Measurements from ENCODE around the gene RNF225.
A peak's percentile ranks its signal among the peaks of the same experiment; 100 is the strongest.
"Not testable (repeated sequence)": the region's sequence is repeated elsewhere in the genome, so short reads cannot be mapped to it uniquely, and the experiment has no call there.

RNF225 gene

DNA sequence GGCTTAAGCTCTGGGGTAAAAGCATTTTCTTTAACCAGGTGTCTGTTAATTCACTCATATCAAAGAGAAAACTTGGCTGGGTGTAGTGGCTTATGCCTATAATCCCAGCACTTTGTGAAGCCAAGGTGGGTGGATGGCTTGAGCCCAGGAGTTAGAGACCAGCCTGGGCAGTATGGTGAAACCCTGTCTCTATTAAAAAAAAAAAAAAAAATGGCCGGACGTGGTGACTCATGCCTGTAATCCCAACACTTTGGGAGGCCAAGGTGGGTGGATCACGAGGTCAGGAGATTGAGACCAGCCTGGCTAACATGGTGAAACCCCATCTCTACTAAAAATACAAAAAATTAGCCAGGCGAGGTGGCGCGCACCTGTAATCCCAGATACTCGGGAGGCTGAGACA, 18.7 kb upstream of the RNF225 start:
- not testable (repeated sequence) for H3K9me3 Mint-ChIP-seq; H3K27ac Mint-ChIP-seq; H3K36me3 Mint-ChIP-seq (ENCODE audit: low read depth); H3K4me3 Mint-ChIP-seq; H3K27me3 Mint-ChIP-seq
- H3K4me1 Mint-ChIP-seq (ENCODE audit: low read depth): peaks cover 16% of the 10 kb centered on the region

GRCh38 chr19:58379246-58379645, 16.2 kb upstream of the RNF225 start:
- peak overlapping the region; percentile 99 for H3K27ac Mint-ChIP-seq
- peaks cover 18% of the 10 kb centered on the region for H3K4me1 Mint-ChIP-seq (ENCODE audit: low read depth)
- H3K4me3 Mint-ChIP-seq: peak overlapping the region; percentile 100
- H3K9me3 Mint-ChIP-seq: no peaks in the 10 kb centered on the region
- H3K27me3 Mint-ChIP-seq: no peaks in the 10 kb centered on the region
- H3K36me3 Mint-ChIP-seq (ENCODE audit: low read depth): peaks cover 4% of the 10 kb centered on the region

GRCh38 chr19:58380037-58380661, 15.3 kb upstream of the RNF225 start:
- Mint-ChIP-seq H3K4me1 (ENCODE audit: low read depth) (peaks cover 17% of the 10 kb centered on the region), H3K9me3 (no peaks in the 10 kb centered on the region), H3K36me3 (ENCODE audit: low read depth) (peaks cover 4% of the 10 kb centered on the region), H3K4me3 (peak overlapping the region; percentile 100), H3K27ac (peak overlapping the region; percentile 99), H3K27me3 (no peaks in the 10 kb centered on the region)

DNA sequence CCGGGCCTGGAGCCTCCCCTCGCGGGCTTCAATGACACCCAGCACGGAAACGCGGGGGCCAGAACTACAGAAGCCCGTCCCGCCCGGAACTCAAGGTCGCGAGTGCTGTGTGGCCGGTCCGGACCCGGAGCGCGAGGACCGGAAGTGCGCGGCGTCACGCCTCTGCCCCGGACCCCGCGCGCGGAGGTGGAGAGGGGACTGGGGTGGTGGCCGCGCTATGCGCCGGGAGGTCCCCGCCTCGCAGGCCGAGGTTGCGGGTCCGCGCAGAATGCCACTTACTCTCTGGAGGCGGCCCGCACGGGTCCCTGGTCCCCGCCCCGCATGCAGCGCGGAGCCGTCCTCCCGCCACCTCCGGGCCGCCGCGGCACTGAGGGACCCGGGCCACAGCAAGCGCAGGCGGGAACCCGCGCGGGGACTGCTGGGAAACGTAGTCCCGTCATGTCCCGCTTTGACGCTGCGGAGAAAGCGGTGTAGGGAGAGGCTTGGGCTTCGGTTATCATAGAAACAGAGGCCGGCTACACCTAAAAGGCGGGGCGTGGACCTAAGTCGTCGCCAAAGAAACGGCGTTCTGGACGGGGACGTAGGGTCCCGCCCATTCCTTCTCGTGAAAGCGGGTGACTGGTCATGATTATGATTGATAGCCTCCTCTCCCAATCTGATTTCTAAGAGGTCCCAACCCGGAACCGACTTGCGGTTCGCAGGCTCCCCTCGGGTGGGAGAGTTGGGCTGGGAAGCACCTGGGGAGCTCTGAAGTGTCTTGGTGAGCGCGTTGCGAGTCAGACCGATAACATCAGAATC, 14.6 kb upstream of the RNF225 start, which contains the start of gene ZNF837:
Gene ZNF837, minus strand, starts transcription at position 369 of the 798 bp plus-strand sequence. CDS start 11,698 bp downstream, outside the sequence.
- Mint-ChIP-seq H3K4me3 (peak within 1 kb of the TSS; percentile 100), H3K9me3 (no peaks in the 10 kb centered on the region), H3K27ac (peak within 1 kb of the TSS; percentile 99), H3K27me3 (no peaks in the 10 kb centered on the region), H3K36me3 (ENCODE audit: low read depth) (peaks cover 4% of the 10 kb centered on the region), H3K4me1 (ENCODE audit: low read depth) (peaks cover 23% of the 10 kb centered on the region)

- Mint-ChIP-seq H3K9me3 (no peaks in the 10 kb centered on the region), H3K4me1 (ENCODE audit: low read depth) (peaks cover 23% of the 10 kb centered on the region), H3K27me3 (no peaks in the 10 kb centered on the region), H3K4me3 (peak overlapping the region; percentile 100), H3K36me3 (ENCODE audit: low read depth) (peaks cover 4% of the 10 kb centered on the region), H3K27ac (peak overlapping the region; percentile 86)
These were observed 13.8 kb upstream of the RNF225 start for GRCh38 chr19:58381460-58382212.

GRCh38 chr19:58382997-58383603, 12.4 kb upstream of the RNF225 start:
- H3K27me3 Mint-ChIP-seq: no peaks in the 10 kb centered on the region
- peak overlapping the region; percentile 4 for H3K4me3 Mint-ChIP-seq
- H3K27ac Mint-ChIP-seq: no peak overlapping the region
- no peaks in the 10 kb centered on the region for H3K9me3 Mint-ChIP-seq
- peaks cover 37% of the 10 kb centered on the region for H3K4me1 Mint-ChIP-seq (ENCODE audit: low read depth)
- H3K36me3 Mint-ChIP-seq (ENCODE audit: low read depth): peaks cover 17% of the 10 kb centered on the region

DNA sequence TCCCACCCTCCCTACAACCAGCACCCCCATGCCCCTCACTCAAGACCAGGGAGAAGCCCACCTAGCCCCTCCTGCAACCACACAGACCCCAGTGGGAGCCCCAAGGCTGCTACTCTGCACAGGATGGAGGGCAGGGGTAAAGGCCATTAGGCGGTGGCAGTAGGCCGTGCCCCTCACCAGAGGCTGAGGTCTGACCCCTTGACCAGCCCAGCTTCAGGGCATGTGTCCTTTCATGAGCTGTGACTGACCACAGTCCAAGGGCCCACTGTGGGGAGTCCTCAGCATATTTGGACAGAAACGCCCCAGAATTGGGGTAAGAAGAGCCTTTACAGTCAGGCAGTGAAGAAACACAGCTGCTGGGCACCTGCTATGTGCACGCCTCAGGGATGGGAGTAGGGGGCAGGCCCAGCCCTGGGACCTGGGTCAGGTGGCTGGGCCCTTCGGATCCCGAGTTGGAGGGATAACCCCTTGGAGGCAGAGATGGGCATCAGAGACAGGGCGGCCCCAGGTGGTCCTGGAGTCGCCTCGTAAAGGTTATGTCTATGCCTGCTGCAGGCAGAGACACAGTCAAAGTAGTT, 10.1 kb upstream of the RNF225 start:
- Mint-ChIP-seq H3K4me1 (ENCODE audit: low read depth) (peaks cover 45% of the 10 kb centered on the region), H3K27ac (peak overlapping the region; percentile 97), H3K9me3 (no peaks in the 10 kb centered on the region), H3K36me3 (ENCODE audit: low read depth) (peaks cover 32% of the 10 kb centered on the region), H3K27me3 (no peaks in the 10 kb centered on the region), H3K4me3 (peak overlapping the region; percentile 97)

- H3K4me1 Mint-ChIP-seq (ENCODE audit: low read depth): peaks cover 50% of the 10 kb centered on the region
- H3K27ac Mint-ChIP-seq: peak overlapping the region; percentile 97
- H3K4me3 Mint-ChIP-seq: peak overlapping the region; percentile 97
- no peaks in the 10 kb centered on the region for H3K27me3 Mint-ChIP-seq
- H3K9me3 Mint-ChIP-seq: no peaks in the 10 kb centered on the region
- peaks cover 38% of the 10 kb centered on the region for H3K36me3 Mint-ChIP-seq (ENCODE audit: low read depth)
These were observed 9.4 kb upstream of the RNF225 start for GRCh38 chr19:58385891-58386575.

GRCh38 chr19:58386576-58387337, 8.7 kb upstream of the RNF225 start, which contains the start of gene RPS5:
RPS5 (plus strand) TSS chr19:58387269; CDS start chr19:58388138, 869 bp downstream.
- H3K4me3 Mint-ChIP-seq: peak within 1 kb of the TSS; percentile 97
- peaks cover 44% of the 10 kb centered on the region for H3K36me3 Mint-ChIP-seq (ENCODE audit: low read depth)
- H3K9me3 Mint-ChIP-seq: no peaks in the 10 kb centered on the region
- H3K27ac Mint-ChIP-seq: peak within 1 kb of the TSS; percentile 97
- H3K27me3 Mint-ChIP-seq: no peaks in the 10 kb centered on the region
- H3K4me1 Mint-ChIP-seq (ENCODE audit: low read depth): peaks cover 52% of the 10 kb centered on the region

DNA sequence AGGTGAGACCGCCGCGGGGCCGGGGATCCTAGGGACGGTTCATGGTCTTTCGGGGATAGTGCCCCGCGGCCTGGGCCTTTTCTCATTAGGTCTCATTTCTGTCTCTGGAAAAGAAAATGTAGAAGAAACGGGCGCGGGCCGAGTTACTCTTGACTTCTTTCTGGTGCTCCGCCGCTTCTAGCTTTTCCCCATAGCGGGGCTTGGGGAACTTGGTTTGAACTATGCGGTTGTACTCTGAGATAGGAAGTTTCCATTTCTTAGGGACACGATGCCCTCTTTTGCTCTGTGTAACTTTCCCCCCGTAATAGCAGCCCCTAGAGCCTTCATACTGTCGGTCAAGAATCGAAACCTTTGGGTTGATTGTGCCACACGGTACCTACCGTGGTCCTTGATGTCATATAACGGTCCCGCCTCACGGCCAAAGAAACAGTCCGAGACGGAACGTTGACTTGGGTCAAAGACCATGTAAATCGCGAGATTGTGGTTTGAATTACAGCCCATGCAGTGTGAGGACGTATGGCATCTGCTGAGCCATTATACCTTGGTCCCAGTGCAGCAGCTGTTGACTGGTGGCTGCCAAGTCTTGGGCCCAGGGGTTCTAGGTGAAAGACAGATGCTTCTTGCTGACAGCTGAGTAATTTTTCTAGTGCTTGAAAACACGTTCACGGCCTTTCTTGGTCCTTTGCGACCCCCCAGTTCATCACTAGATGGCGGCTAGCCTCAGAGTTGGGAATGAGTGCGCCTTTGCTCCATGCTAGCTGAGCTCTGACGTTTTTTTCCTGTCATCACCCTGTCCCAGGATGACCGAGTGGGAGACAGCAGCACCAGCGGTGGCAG, 7.9 kb upstream of the RNF225 start:
- peaks cover 50% of the 10 kb centered on the region for H3K36me3 Mint-ChIP-seq (ENCODE audit: low read depth)
- no peaks in the 10 kb centered on the region for H3K27me3 Mint-ChIP-seq
- H3K9me3 Mint-ChIP-seq: no peaks in the 10 kb centered on the region
- H3K4me3 Mint-ChIP-seq: peak overlapping the region; percentile 97
- H3K27ac Mint-ChIP-seq: peak overlapping the region; percentile 97
- H3K4me1 Mint-ChIP-seq (ENCODE audit: low read depth): peaks cover 51% of the 10 kb centered on the region

DNA sequence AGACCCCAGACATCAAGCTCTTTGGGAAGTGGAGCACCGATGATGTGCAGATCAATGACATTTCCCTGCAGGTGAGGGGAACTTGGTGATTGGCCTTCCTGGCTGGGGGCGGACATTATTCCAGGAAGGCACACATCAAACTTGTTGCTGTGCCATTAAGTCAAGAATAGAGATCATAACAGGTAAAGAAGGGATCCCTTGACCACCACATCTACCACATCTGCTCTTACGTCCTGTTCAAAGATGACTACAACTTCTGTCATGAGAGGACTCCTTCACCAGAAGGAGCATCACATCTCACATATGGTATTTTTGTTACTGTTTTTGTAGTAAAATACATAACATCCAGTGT, 7.3 kb upstream of the RNF225 start:
- H3K27me3 Mint-ChIP-seq: no peaks in the 10 kb centered on the region
- peak overlapping the region; percentile 97 for H3K27ac Mint-ChIP-seq
- H3K36me3 Mint-ChIP-seq (ENCODE audit: low read depth): peaks cover 56% of the 10 kb centered on the region
- H3K4me1 Mint-ChIP-seq (ENCODE audit: low read depth): peaks cover 56% of the 10 kb centered on the region
- peak overlapping the region; percentile 97 for H3K4me3 Mint-ChIP-seq
- H3K9me3 Mint-ChIP-seq: no peaks in the 10 kb centered on the region

- no peaks in the 10 kb centered on the region for H3K9me3 Mint-ChIP-seq
- H3K4me3 Mint-ChIP-seq: no peak overlapping the region
- no peaks in the 10 kb centered on the region for H3K27me3 Mint-ChIP-seq
- H3K36me3 Mint-ChIP-seq (ENCODE audit: low read depth): peaks cover 62% of the 10 kb centered on the region
- no peak overlapping the region for H3K27ac Mint-ChIP-seq
- H3K4me1 Mint-ChIP-seq (ENCODE audit: low read depth): peaks cover 47% of the 10 kb centered on the region
These were observed 2.3 kb upstream of the RNF225 start for GRCh38 chr19:58392945-58393724.

Data from stimulated activated naive CD8-positive, alpha-beta T cell treated with anti-CD3 and anti-CD28 coated beads, Interleukin-15, Interleukin-2, amounts not matched to agents 100 ng/mL and 50 ng/mL, for 24 hours (primary cell).